Neuron (in vitro differentiated cells): Measurements from ENCODE around the gene NUP93.
A peak's percentile ranks its signal among the peaks of the same experiment; 100 is the strongest.
"Not testable (repeated sequence)": the region's sequence is repeated elsewhere in the genome, so short reads cannot be mapped to it uniquely, and the experiment has no call there.

Experiments used
- H2AFZ ChIP-seq: one replicate; pipeline ENCODE4 v1.6.1; 2013; ENCODE audit warnings: low read depth, mild to moderate bottlenecking, inconsistent platforms, low read length, moderate library complexity
- H3K27me3 ChIP-seq: one replicate; pipeline ENCODE4 v1.6.1; 2013; ENCODE audit warnings: low read length; ENCODE audit not compliant: insufficient read depth
- H3K36me3 ChIP-seq: one replicate; pipeline ENCODE4 v1.6.1; 2013; ENCODE audit warnings: low read length; ENCODE audit not compliant: insufficient read depth
- H3K4me1 ChIP-seq: one replicate; pipeline ENCODE4 v1.6.1; 2013; ENCODE audit warnings: low read length; ENCODE audit not compliant: insufficient read depth
- H3K4me3 ChIP-seq: 2 replicates; pipeline ENCODE4 v1.5.1; 2013; ENCODE audit warnings: mild to moderate bottlenecking, low read length, moderate library complexity
- H3K9me3 ChIP-seq: one replicate; pipeline ENCODE4 v1.6.1; 2013; ENCODE audit warnings: low read length

NUP93 gene

GRCh38 chr16:56717532-56717931 lies 12.4 kb upstream of the NUP93 start:
- not testable (repeated sequence) for H3K4me3 ChIP-seq, H3K36me3 ChIP-seq, H3K4me1 ChIP-seq, H3K27me3 ChIP-seq, H3K9me3 ChIP-seq, H2AFZ ChIP-seq

- Histone ChIP-seq H3K9me3 (no peaks in the 10 kb centered on the region), H3K36me3 (no peaks in the 10 kb centered on the region), H3K27me3 (no peaks in the 10 kb centered on the region), H3K4me3 (no peak overlapping the region), H2AFZ (no peak overlapping the region), H3K4me1 (no peaks in the 10 kb centered on the region)
These were observed 7.6 kb upstream of the NUP93 start for GRCh38 chr16:56722200-56722842.

GRCh38 chr16:56724191-56724590 lies 5.7 kb upstream of the NUP93 start:
- Histone ChIP-seq H2AFZ (no peak overlapping the region), H3K4me3 (no peak overlapping the region), H3K36me3 (no peaks in the 10 kb centered on the region), H3K27me3 (no peaks in the 10 kb centered on the region), H3K9me3 (no peaks in the 10 kb centered on the region), H3K4me1 (peaks cover 5% of the 10 kb centered on the region)

- Histone ChIP-seq H3K36me3 (no peaks in the 10 kb centered on the region), H2AFZ (no peak overlapping the region), H3K9me3 (no peaks in the 10 kb centered on the region), H3K27me3 (no peaks in the 10 kb centered on the region), H3K4me1 (peaks cover 15% of the 10 kb centered on the region), H3K4me3 (no peak overlapping the region)
These were observed 3.6 kb upstream of the NUP93 start for GRCh38 chr16:56726283-56726682.

GRCh38 chr16:56726926-56727325 lies 3.0 kb upstream of the NUP93 start:
- Histone ChIP-seq H3K9me3 (no peaks in the 10 kb centered on the region), H2AFZ (no peak overlapping the region), H3K36me3 (no peaks in the 10 kb centered on the region), H3K27me3 (no peaks in the 10 kb centered on the region), H3K4me3 (no peak overlapping the region), H3K4me1 (peaks cover 15% of the 10 kb centered on the region)

- H3K9me3 ChIP-seq: no peaks in the 10 kb centered on the region
- no peaks in the 10 kb centered on the region for H3K36me3 ChIP-seq
- H3K4me1 ChIP-seq: peaks cover 15% of the 10 kb centered on the region
- no peak overlapping the region for H3K4me3 ChIP-seq
- H3K27me3 ChIP-seq: no peaks in the 10 kb centered on the region
- H2AFZ ChIP-seq: no peak overlapping the region
These were observed 1.9 kb upstream of the NUP93 start for GRCh38 chr16:56728027-56728426.

GRCh38 chr16:56728980-56729734 lies 772 bp upstream of the NUP93 start:
- no peaks in the 10 kb centered on the region for H3K36me3 ChIP-seq
- peaks cover 15% of the 10 kb centered on the region for H3K4me1 ChIP-seq
- H3K27me3 ChIP-seq: no peaks in the 10 kb centered on the region
- no peaks in the 10 kb centered on the region for H3K9me3 ChIP-seq
- peak overlapping the region; percentile 79 for H2AFZ ChIP-seq
- peak overlapping the region; percentile 92 for H3K4me3 ChIP-seq

- Histone ChIP-seq H3K4me3 (no peak overlapping the region), H3K4me1 (peaks cover 15% of the 10 kb centered on the region), H2AFZ (no peak overlapping the region), H3K36me3 (no peaks in the 10 kb centered on the region), H3K9me3 (no peaks in the 10 kb centered on the region), H3K27me3 (no peaks in the 10 kb centered on the region)
These were observed 2.4 kb downstream of the NUP93 start for GRCh38 chr16:56732366-56732765.

GRCh38 chr16:56732832-56733231 lies 2.9 kb downstream of the NUP93 start:
- Histone ChIP-seq H3K4me1 (peaks cover 15% of the 10 kb centered on the region), H3K4me3 (no peak overlapping the region), H3K27me3 (no peaks in the 10 kb centered on the region)

GRCh38 chr16:56734429-56734828 lies 4.5 kb downstream of the NUP93 start:
- Histone ChIP-seq H3K36me3 (no peaks in the 10 kb centered on the region), H2AFZ (no peak overlapping the region), H3K4me3 (no peak overlapping the region), H3K4me1 (peaks cover 7% of the 10 kb centered on the region), H3K27me3 (no peaks in the 10 kb centered on the region), H3K9me3 (no peaks in the 10 kb centered on the region)

More at GRCh38 chr16:56732832-56733231, 2.9 kb downstream of the NUP93 start:
- H3K36me3 ChIP-seq: no peaks in the 10 kb centered on the region
- H3K9me3 ChIP-seq: no peaks in the 10 kb centered on the region
- H2AFZ ChIP-seq: no peak overlapping the region

- H3K9me3 ChIP-seq: no peaks in the 10 kb centered on the region
These were observed 6.5 kb downstream of the NUP93 start for GRCh38 chr16:56736476-56736875.

GRCh38 chr16:56737539-56737938 lies 7.6 kb downstream of the NUP93 start:
- no peak overlapping the region for H2AFZ ChIP-seq
- peaks cover 6% of the 10 kb centered on the region for H3K4me1 ChIP-seq
- H3K36me3 ChIP-seq: no peaks in the 10 kb centered on the region
- no peaks in the 10 kb centered on the region for H3K9me3 ChIP-seq
- no peaks in the 10 kb centered on the region for H3K27me3 ChIP-seq
- no peak overlapping the region for H3K4me3 ChIP-seq

More at GRCh38 chr16:56736476-56736875, 6.5 kb downstream of the NUP93 start:
- H3K36me3 ChIP-seq: no peaks in the 10 kb centered on the region
- H3K27me3 ChIP-seq: no peaks in the 10 kb centered on the region
- H2AFZ ChIP-seq: no peak overlapping the region
- H3K4me3 ChIP-seq: no peak overlapping the region
- H3K4me1 ChIP-seq: no peaks in the 10 kb centered on the region

- no peak overlapping the region for H3K4me3 ChIP-seq
- H3K9me3 ChIP-seq: no peaks in the 10 kb centered on the region
- no peaks in the 10 kb centered on the region for H3K27me3 ChIP-seq
- no peaks in the 10 kb centered on the region for H3K36me3 ChIP-seq
- no peak overlapping the region for H2AFZ ChIP-seq
- peaks cover 6% of the 10 kb centered on the region for H3K4me1 ChIP-seq
These were observed 8.3 kb downstream of the NUP93 start for GRCh38 chr16:56738221-56738620.
